Activated T-cell treated with anti-CD3 and anti-CD28 coated beads, Interleukin-2, amount 50 U/mL, for 4 hours (primary cell): ENCODE results near the gene DUS1L. TPM values are rescaled to one million over a fixed set of nuclear protein-coding genes. Genes with fewer than 3 reads are reported as not detected.

Experiments
- ATAC-seq, 2 donors: fragments of 200-7000 bp; cut with Tn5 transposase; one replicate each; pipeline ENCODE4 v1.10.0; 2021
- DNase-seq: peaks from one replicate; pipeline ENCODE4 v3.0.0-alpha.2; 2020
- H3K27me3 Mint-ChIP-seq: one replicate; pipeline ENCODE4 v1.8.0; 2021; ENCODE audit warnings: low read depth, mixed read lengths
- H3K36me3 Mint-ChIP-seq: one replicate; pipeline ENCODE4 v1.8.0; 2022; ENCODE audit warnings: mixed read lengths; ENCODE audit not compliant: insufficient read depth
- H3K4me1 Mint-ChIP-seq: one replicate; pipeline ENCODE4 v1.8.0; 2021; ENCODE audit warnings: low read depth, mixed read lengths
- H3K4me3 Mint-ChIP-seq: one replicate; pipeline ENCODE4 v1.8.0; 2021; ENCODE audit warnings: mild to moderate bottlenecking, moderate library complexity, mixed read lengths
- H3K9me3 Mint-ChIP-seq: one replicate; pipeline ENCODE4 v1.8.0; 2021; ENCODE audit warnings: mixed read lengths
- total RNA-seq, 3 donors: library from RNA; stranded (reverse); gene quantifications; one replicate each; pipeline ENCODE4 v1.2.1, GENCODE V29; 2021

DUS1L gene
- total RNA-seq, 3 donors from 2014 or later = 323 to 369 (median 326) TPM

GRCh38 chr17:82052638-82053059 is 13.0 kb downstream of the DUS1L start:
- peak overlapping the region; percentile 86 for H3K4me3 Mint-ChIP-seq
- no peaks in the 10 kb centered on the region for H3K9me3 Mint-ChIP-seq
- no peaks in the 10 kb centered on the region for H3K27me3 Mint-ChIP-seq
- no peak for DNase-seq
- peaks cover 12% of the 10 kb centered on the region for H3K4me1 Mint-ChIP-seq
- peaks cover 1% of the 10 kb centered on the region for H3K36me3 Mint-ChIP-seq
- no peak for ATAC-seq

GRCh38 chr17:82051776-82052637 is 13.6 kb downstream of the DUS1L start, which contains the start of the genes GPS1 and RFNG:
Gene GPS1, plus strand, starts transcription at chr17:82051898. Its CDS starts 34 bp downstream, at chr17:82051932.
Gene RFNG, minus strand, starts transcription at chr17:82051811. Its CDS starts 45 bp downstream, at chr17:82051766.
- peaks cover 12% of the 10 kb centered on the region for H3K4me1 Mint-ChIP-seq

GRCh38 chr17:82050761-82051641 is 14.6 kb downstream of the DUS1L start:
- no peaks in the 10 kb centered on the region for H3K9me3 Mint-ChIP-seq
- no peak for DNase-seq
- ATAC-seq = peak; percentile 13 to 25
- peaks cover 6% of the 10 kb centered on the region for H3K36me3 Mint-ChIP-seq
- peak overlapping the region; percentile 86 for H3K4me3 Mint-ChIP-seq
- peaks cover 12% of the 10 kb centered on the region for H3K4me1 Mint-ChIP-seq
- no peaks in the 10 kb centered on the region for H3K27me3 Mint-ChIP-seq

More at GRCh38 chr17:82051776-82052637, 13.6 kb downstream of the DUS1L start, which contains the start of the genes GPS1 and RFNG:
- DNase-seq (peak; percentile 81), ATAC-seq (peak; percentile 91)
- Mint-ChIP-seq H3K4me3 (peak within 1 kb of the TSS; percentile 86), H3K27me3 (no peaks in the 10 kb centered on the region), H3K9me3 (no peaks in the 10 kb centered on the region), H3K36me3 (peaks cover 6% of the 10 kb centered on the region)

GRCh38 chr17:82050152-82050760 is 15.3 kb downstream of the DUS1L start:
- Mint-ChIP-seq H3K4me1 (peaks cover 12% of the 10 kb centered on the region), H3K36me3 (peaks cover 6% of the 10 kb centered on the region), H3K27me3 (no peaks in the 10 kb centered on the region), H3K4me3 (peak overlapping the region; percentile 86), H3K9me3 (no peaks in the 10 kb centered on the region)
- DNase-seq (no peak), ATAC-seq (no peak)

GRCh38 chr17:82049521-82049971 is 16.1 kb downstream of the DUS1L start:
- DNase-seq = no peak
- Mint-ChIP-seq H3K4me1 (peaks cover 12% of the 10 kb centered on the region), H3K27me3 (no peaks in the 10 kb centered on the region), H3K36me3 (peaks cover 6% of the 10 kb centered on the region), H3K9me3 (no peaks in the 10 kb centered on the region), H3K4me3 (no peak overlapping the region)
- no peak for ATAC-seq

GRCh38 chr17:82049106-82049505 is 16.5 kb downstream of the DUS1L start:
- no peaks in the 10 kb centered on the region for H3K9me3 Mint-ChIP-seq
- ATAC-seq = no peak
- H3K27me3 Mint-ChIP-seq = no peaks in the 10 kb centered on the region
- DNase-seq = no peak
- H3K4me1 Mint-ChIP-seq = peaks cover 12% of the 10 kb centered on the region
- H3K4me3 Mint-ChIP-seq = no peak overlapping the region
- peaks cover 6% of the 10 kb centered on the region for H3K36me3 Mint-ChIP-seq

GRCh38 chr17:82048571-82048971 is 17.0 kb downstream of the DUS1L start:
- Mint-ChIP-seq H3K36me3 (peaks cover 6% of the 10 kb centered on the region), H3K9me3 (no peaks in the 10 kb centered on the region), H3K4me1 (peaks cover 11% of the 10 kb centered on the region), H3K4me3 (no peak overlapping the region), H3K27me3 (no peaks in the 10 kb centered on the region)
- no peak for DNase-seq
- ATAC-seq = no peak

- H3K4me3 Mint-ChIP-seq = no peak overlapping the region
- H3K9me3 Mint-ChIP-seq = no peaks in the 10 kb centered on the region
- no peaks in the 10 kb centered on the region for H3K27me3 Mint-ChIP-seq
- H3K4me1 Mint-ChIP-seq = peaks cover 11% of the 10 kb centered on the region
- no peak for DNase-seq
- no peak for ATAC-seq
- peaks cover 6% of the 10 kb centered on the region for H3K36me3 Mint-ChIP-seq
These were observed 17.6 kb downstream of the DUS1L start for GRCh38 chr17:82047914-82048570.

GRCh38 chr17:82047379-82047778 is 18.2 kb downstream of the DUS1L start:
- no peak overlapping the region for H3K4me3 Mint-ChIP-seq
- no peak for DNase-seq
- no peaks in the 10 kb centered on the region for H3K9me3 Mint-ChIP-seq
- H3K4me1 Mint-ChIP-seq = peaks cover 11% of the 10 kb centered on the region
- no peak for ATAC-seq
- no peaks in the 10 kb centered on the region for H3K27me3 Mint-ChIP-seq
- H3K36me3 Mint-ChIP-seq = peaks cover 6% of the 10 kb centered on the region

- Mint-ChIP-seq H3K36me3 (peaks cover 6% of the 10 kb centered on the region), H3K4me3 (no peak overlapping the region), H3K9me3 (no peaks in the 10 kb centered on the region), H3K27me3 (no peaks in the 10 kb centered on the region), H3K4me1 (peaks cover 11% of the 10 kb centered on the region)
- ATAC-seq = no peak
- no peak for DNase-seq
These were observed 18.7 kb downstream of the DUS1L start for GRCh38 chr17:82046903-82047302.

- Mint-ChIP-seq H3K9me3 (no peaks in the 10 kb centered on the region), H3K36me3 (peaks cover 6% of the 10 kb centered on the region), H3K27me3 (no peaks in the 10 kb centered on the region), H3K4me3 (no peak overlapping the region), H3K4me1 (peaks cover 11% of the 10 kb centered on the region)
- no peak for DNase-seq
- ATAC-seq = no peak
These were observed 19.6 kb downstream of the DUS1L start for GRCh38 chr17:82045936-82046484.

- peaks cover 6% of the 10 kb centered on the region for H3K36me3 Mint-ChIP-seq
- H3K4me3 Mint-ChIP-seq = no peak overlapping the region
- H3K27me3 Mint-ChIP-seq = no peaks in the 10 kb centered on the region
- ATAC-seq (no peak), DNase-seq (no peak)
- H3K4me1 Mint-ChIP-seq = peaks cover 3% of the 10 kb centered on the region
- H3K9me3 Mint-ChIP-seq = no peaks in the 10 kb centered on the region
These were observed 22.1 kb downstream of the DUS1L start for GRCh38 chr17:82043507-82043906.

GRCh38 chr17:82042649-82043048 is 23.0 kb downstream of the DUS1L start:
- no peak for DNase-seq
- Mint-ChIP-seq H3K4me1 (peaks cover 8% of the 10 kb centered on the region), H3K36me3 (peaks cover 5% of the 10 kb centered on the region), H3K4me3 (no peak overlapping the region), H3K27me3 (no peaks in the 10 kb centered on the region), H3K9me3 (no peaks in the 10 kb centered on the region)
- no peak for ATAC-seq
